AG20443 (cell line): Measurements from ENCODE around the gene HHAT.
A peak's percentile ranks its signal among the peaks of the same experiment; 100 is the strongest.
"Not testable (repeated sequence)": the region's sequence is repeated elsewhere in the genome, so short reads cannot be mapped to it uniquely, and the experiment has no call there.

Source experiments
- DNase-seq: peaks from one replicate; pipeline ENCODE4 v3.0.0; 2012; ENCODE audit warnings: low spot score, mixed read lengths

The HHAT gene

GRCh38 chr1:210647406-210648333 is 319.0 kb downstream of the HHAT start:
- peak; percentile 33 for DNase-seq

GRCh38 chr1:210648588-210649269 is 320.0 kb downstream of the HHAT start:
- DNase-seq = no peak

DNA sequence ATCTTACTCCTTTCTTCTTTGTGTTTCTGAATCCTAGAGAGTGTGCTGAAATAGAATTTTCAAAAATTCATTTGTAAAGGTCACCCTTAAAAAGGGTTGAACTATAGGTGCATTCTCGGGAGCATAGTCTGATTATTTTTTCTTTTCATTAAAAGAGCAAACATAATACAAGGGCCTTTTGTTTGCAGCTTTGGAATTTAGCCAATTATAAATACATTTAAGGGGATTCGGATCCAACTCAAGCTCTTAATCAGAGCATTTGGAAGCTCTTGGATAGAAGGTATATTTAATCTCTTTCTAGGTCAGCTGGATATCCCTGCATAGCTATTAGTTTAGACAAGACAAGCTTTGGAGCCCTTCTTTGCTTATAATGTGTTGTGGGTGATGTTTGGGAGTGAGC is 321.7 kb downstream of the HHAT start:
- no peak for DNase-seq

DNA sequence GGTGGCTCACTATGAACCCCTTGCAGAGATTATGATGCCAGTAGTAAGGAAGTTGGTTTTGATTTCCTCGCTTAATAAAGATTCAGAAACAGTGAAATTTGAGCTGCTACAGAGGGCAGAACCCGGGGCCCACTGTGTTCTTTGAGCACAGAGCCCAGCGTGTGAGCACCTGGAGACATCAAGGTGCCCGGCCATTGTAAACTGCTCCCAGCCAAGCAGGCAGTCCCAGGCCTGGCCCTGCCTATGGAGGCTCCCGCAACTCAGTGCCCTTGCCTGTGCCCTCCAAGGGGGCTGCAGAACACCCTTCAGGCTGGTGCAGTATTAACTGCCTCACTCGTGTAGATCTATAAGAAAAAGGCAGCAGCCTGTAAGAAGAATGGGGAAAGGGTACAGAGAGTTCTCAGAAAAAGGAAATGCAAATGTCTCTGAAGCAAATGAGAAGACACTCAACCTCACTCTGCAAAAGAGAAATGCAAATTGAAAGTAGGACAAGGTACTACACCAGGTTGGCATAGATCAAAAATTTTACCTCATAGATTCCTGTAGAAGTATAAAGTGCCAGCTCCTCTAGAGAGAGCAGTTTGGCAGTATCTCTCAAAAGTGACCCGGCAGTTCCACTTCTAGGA is 323.7 kb downstream of the HHAT start:
- DNase-seq = no peak

GRCh38 chr1:210653771-210654170 is 325.1 kb downstream of the HHAT start:
- DNase-seq = no peak

GRCh38 chr1:210654176-210654981 is 325.7 kb downstream of the HHAT start:
- no peak for DNase-seq

DNA sequence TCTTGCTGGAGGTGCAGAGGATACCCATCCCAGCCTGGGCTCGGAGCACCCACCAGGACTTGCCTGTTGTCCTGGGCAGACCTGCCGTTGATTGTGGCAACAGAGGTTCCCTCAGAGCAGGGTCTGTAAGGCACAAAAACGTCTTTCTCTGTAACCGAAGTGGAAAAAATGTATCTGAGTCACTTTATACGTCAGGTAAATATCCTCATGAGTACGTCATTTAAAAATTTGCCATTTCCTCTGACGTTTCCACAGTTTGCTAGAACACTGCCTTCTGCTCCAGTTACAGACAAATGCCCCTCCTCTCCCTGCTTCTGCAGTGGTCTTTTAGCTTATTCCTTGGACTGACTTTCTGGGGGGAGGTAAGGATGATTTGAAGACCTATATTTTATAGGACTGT is 326.8 kb downstream of the HHAT start:
- DNase-seq = no peak

DNA sequence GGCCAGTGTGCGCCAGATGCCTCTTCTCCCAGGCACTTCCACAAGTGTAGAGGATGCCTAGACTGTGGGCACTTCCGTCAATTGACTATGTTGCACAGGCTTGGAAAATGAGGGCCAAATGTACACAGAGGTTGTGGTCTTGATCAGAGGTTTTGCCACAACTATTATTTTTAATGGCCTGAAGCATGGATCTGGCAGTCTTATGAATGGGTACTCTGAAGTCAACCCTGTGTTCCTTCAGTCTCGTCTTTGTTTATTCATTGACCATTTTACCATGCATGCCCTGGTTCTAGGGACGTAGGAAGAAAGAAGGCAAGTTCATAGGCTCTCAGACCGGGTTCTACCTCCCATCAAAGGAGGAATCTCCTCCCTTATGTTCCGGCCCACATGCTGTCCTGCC is 329.1 kb downstream of the HHAT start:
- DNase-seq = no peak

DNA sequence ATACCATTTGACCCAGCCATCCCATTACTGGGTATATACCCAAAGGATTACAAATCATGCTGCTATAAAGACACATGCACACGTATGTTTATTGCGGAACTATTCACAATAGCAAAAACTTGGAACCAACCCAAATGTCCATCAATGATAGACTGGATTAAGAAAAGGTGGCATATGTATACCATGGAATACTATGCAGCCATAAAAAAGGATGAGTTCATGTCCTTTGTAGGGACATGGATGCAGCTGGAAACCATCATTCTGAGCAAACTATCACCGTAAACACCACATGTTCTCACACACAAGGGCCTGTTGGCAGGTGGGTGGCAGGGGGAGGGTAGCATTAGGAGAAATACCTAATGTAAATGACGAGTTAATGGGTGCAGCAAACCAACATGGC is 332.8 kb downstream of the HHAT start:
- not testable (repeated sequence) for DNase-seq

DNA sequence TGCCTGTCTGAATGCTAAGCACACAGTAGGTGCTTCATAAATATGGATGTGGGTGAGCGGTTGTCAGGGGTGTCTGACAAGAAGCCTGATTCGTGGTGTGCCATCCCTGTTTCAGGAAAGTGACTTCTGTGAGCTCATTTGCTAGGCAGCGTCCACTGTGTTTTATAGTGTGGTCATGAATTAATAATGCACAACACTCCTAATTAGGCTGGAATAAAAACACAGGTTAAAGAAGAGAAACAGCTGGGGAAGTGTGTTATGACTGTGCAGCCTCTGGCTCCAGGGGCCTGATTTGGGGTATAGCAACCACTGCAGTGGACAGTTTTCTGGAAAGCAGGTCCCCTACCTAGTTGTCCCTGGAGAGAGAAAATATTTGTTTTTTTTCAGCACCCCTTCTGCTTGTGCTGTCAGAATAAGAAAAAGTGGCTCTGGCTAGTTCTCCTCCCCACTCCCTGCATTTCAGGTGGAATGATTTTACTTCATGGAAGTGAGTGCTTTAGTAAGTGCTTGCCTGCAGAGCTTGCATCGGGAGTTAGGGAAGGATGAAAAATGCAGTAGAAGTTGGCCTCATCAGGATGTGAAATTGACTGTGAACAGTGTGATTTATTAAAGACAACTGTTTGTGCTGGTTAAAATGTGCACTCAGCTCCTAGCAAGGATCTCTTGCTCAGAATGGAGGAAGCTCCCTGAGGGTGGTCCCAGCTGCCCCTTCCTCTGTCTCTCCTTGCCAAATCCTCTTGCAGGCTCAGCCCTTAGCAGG is 333.8 kb downstream of the HHAT start:
- no peak for DNase-seq

DNA sequence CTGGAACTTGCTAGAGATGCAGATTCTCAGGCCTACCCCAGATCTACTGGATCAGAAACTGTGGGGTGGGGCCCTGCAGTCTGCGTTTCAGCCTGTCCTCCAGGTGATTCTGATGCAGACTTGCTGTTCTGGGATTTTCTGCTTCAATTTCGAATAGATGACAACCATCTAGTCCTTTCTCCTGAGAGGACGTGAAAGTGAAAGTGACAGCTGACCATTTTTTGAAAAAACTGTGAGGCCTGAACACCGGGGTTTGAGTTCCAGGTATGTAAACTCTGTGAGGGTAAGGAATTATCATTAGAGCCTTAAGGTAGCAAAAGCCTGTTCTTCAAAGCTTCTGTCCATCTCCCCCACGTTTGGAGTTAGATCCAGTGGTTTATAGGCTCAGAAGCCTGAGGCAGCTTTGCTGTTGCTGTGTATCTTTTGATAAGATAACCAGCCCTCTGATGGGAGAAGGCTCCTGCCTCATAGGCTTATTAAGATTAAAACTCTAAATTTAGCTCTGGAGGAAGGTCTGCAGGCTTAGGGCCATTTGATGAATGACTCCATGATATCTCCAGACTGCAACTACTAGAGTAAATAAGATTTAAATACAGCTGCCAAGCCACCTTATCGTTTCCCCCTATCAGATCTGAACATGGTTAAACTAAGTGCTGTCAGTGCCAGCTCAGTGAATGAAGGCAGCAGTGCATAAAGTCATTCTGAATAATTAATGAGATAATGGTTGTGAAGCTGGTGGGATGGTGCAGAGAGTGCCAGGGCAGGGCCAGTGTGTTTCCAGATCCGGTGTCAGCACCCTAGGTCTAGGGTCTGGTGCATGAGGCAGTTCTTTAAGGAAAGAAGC is 335.2 kb downstream of the HHAT start:
- no peak for DNase-seq

DNA sequence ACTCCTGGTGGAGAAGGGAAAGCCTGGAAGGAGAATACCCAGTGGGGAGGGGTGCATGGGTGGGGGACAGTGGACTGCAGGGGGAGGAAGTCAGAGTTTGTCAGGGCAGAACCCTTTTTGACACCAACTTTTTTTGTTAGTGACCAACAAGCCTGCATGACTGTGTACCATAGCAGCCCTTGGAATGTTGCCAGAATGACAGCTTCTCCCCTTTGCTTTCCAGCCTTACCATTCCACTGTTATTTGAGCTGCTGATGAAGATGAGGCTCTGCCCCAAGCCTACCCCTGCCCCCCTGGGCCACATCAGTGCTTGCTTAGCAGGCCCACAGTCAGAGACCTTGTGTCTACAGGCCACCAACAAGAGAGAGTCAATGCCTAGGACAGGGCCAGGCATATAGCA is 341.2 kb downstream of the HHAT start:
- no peak for DNase-seq

DNA sequence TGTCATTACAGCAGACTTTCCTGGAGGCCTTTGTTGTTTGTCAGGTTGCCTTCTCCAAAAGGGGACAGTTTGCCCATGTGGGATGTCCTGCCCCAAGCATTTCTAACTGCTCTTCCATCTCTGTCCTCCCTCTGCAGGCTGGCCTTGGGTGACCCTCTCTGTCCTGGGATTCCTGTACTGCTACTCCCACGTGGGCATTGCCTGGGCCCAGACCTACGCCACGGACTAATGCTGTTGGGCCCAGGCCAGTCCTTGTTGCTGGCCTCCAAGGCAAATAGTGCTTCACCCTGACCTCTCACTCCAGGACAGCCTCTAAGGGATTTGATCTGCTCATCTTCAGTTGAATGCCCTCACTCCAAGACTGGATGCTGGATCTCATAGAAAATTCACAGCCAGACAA is 345.4 kb downstream of the HHAT start:
- DNase-seq = no peak

GRCh38 chr1:210676539-210676938 is 347.8 kb downstream of the HHAT start:
- DNase-seq = no peak

GRCh38 chr1:210677533-210677932 is 348.8 kb downstream of the HHAT start:
- DNase-seq = no peak

DNA sequence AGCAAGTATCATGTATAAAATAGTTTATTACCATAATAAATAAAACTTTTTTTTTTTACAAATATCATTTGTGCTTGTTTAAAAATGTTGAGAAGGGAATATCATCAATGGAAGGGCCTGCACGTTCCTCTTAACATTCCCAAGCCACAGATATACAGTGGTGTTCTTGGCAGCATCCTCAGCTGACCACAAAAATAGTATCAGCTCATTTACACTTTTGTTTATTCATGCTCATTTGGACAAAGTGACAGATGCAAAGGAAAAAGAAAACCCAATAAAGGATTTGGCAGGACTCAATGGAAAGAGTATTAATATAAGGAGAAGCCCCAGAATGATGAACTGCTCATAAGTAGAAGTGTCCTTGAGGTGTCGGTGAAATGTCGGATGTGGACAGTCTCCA is 349.6 kb downstream of the HHAT start:
- no peak for DNase-seq

DNA sequence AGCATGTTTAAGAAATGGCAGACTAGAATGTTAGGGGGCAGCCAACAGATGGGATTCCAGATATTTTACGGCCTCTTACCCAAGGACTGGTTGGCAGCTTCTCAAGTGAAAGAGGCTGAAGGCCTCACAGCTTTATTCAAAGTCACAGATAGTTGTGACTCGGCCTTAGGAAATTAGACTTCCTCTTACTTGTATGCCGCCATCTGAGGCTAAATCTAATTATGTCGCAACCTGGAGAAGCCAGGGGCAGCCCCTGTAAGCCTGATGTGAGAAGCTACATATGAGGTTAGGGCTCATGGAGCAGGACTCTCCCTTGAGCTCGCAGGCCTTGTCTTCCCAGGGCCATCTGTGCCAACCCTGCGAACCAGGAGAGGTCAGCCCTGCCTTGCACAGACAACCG is 352.5 kb downstream of the HHAT start:
- no peak for DNase-seq

GRCh38 chr1:210683403-210684047 is 354.8 kb downstream of the HHAT start:
- DNase-seq = no peak

DNA sequence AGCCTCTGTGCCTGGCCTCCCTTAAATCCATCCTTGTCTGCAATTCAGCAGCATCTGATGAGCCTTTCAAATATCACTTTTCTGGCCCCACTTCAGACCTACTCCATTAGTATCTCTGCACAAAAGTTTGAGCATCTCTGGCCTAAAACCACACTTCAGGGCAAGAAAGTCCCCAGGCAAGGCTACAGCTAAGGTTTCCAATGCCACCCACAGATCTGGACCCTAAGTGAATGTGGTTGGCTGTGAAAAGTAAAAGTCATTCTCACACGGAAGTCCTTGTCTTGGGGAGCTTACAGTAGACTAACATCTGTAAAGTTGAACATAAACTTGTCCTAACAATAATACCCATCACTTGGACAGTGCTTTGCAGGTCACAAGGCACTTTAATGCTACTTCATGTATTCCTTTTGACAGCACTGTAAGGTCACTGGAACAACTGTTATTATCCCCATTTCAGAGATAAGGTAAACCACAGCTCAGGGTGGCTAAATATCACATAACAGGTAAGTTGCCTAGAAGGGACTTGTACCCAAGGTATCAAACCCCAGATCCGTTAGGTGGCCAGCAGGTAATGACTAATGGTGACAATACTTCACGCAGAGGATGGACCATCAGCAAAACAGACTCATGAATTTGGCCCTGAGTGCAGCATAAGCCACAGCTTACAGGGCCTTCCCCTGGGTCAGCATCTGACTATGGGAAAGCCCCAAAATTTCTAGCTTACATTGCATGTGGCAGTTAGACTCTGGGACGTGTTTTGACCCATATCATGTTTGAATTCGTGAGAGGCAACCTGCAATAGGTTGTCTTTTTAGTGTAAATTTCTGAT is 356.0 kb downstream of the HHAT start:
- no peak for DNase-seq
